22Rv1 (cell line): ENCODE data around the gene SEMA3E.

Source experiments
- CTCF ChIP-seq: fragments of 450-650 bp; IDR thresholded peaks from 2 replicates; pipeline ENCODE4 v1.5.1; 2017; ENCODE audit warnings: mild to moderate bottlenecking
- ZFX ChIP-seq: fragments of 450-650 bp; IDR thresholded peaks from 2 replicates; pipeline ENCODE4 v1.6.1; 2017; ENCODE audit warnings: antibody characterized with exemption, borderline replicate concordance

- TF ChIP-seq CTCF: no peak
- TF ChIP-seq ZFX: no peak
These were observed 235.5 kb downstream of the SEMA3E start for GRCh38 chr7:83413424-83413823.
